Endothelial cell (in vitro differentiated cells): ENCODE measurements around the gene DNAH12. TPM values are rescaled to one million over a fixed set of nuclear protein-coding genes. Genes with fewer than 3 reads are reported as not detected.
A peak's percentile ranks its signal among the peaks of the same experiment; 100 is the strongest.

Experiments
- DNase-seq: peaks from one replicate; pipeline ENCODE4 v3.0.0; 2021; ENCODE audit warnings: low spot score
- H3K27ac Mint-ChIP-seq: one replicate; pipeline ENCODE4 v1.8.0; 2021; ENCODE audit warnings: mixed read lengths, inconsistent platforms; ENCODE audit not compliant: unreplicated experiment
- H3K27me3 Mint-ChIP-seq: one replicate; pipeline ENCODE4 v1.8.0; 2021; ENCODE audit warnings: mild to moderate bottlenecking, moderate library complexity, mixed read lengths, inconsistent platforms; ENCODE audit not compliant: unreplicated experiment
- H3K36me3 Mint-ChIP-seq: one replicate; pipeline ENCODE4 v1.8.0; 2021; ENCODE audit warnings: mild to moderate bottlenecking, low read depth, mixed read lengths, inconsistent platforms; ENCODE audit not compliant: unreplicated experiment
- H3K4me1 Mint-ChIP-seq: one replicate; pipeline ENCODE4 v1.8.0; 2021; ENCODE audit warnings: mild to moderate bottlenecking, mixed read lengths, inconsistent platforms; ENCODE audit not compliant: unreplicated experiment
- H3K4me3 Mint-ChIP-seq: one replicate; pipeline ENCODE4 v1.8.0; 2021; ENCODE audit warnings: mild to moderate bottlenecking, mixed read lengths, inconsistent platforms; ENCODE audit not compliant: unreplicated experiment
- H3K9me3 Mint-ChIP-seq: one replicate; pipeline ENCODE4 v1.8.0; 2021; ENCODE audit warnings: mixed read lengths, inconsistent platforms; ENCODE audit not compliant: unreplicated experiment
- long read RNA-seq: library from polyadenylated mRNA; unstranded; transcript quantifications from one replicate; pipeline ENCODE4 v2.0.0, GENCODE V29; 2020; ENCODE audit not compliant: unreplicated experiment
- total RNA-seq: library from RNA; stranded (reverse); fragmentation: NEBNext Ultra II Directional; extraction: Animal tissue kit (Norgen Biotek cat#: 25700); gene quantifications from one replicate; pipeline ENCODE4 v1.2.1, GENCODE V29; 2021; ENCODE audit not compliant: unreplicated experiment
- TF ChIP-seq, protein P1 (sequence below): fragments of 200-600 bp; sonication (generic); IDR thresholded peaks from one replicate; pipeline ENCODE4 v1.5.0; 2021; ENCODE audit warnings: antibody characterized with exemption; ENCODE audit not compliant: unreplicated experiment

The DNAH12 gene, protein sequence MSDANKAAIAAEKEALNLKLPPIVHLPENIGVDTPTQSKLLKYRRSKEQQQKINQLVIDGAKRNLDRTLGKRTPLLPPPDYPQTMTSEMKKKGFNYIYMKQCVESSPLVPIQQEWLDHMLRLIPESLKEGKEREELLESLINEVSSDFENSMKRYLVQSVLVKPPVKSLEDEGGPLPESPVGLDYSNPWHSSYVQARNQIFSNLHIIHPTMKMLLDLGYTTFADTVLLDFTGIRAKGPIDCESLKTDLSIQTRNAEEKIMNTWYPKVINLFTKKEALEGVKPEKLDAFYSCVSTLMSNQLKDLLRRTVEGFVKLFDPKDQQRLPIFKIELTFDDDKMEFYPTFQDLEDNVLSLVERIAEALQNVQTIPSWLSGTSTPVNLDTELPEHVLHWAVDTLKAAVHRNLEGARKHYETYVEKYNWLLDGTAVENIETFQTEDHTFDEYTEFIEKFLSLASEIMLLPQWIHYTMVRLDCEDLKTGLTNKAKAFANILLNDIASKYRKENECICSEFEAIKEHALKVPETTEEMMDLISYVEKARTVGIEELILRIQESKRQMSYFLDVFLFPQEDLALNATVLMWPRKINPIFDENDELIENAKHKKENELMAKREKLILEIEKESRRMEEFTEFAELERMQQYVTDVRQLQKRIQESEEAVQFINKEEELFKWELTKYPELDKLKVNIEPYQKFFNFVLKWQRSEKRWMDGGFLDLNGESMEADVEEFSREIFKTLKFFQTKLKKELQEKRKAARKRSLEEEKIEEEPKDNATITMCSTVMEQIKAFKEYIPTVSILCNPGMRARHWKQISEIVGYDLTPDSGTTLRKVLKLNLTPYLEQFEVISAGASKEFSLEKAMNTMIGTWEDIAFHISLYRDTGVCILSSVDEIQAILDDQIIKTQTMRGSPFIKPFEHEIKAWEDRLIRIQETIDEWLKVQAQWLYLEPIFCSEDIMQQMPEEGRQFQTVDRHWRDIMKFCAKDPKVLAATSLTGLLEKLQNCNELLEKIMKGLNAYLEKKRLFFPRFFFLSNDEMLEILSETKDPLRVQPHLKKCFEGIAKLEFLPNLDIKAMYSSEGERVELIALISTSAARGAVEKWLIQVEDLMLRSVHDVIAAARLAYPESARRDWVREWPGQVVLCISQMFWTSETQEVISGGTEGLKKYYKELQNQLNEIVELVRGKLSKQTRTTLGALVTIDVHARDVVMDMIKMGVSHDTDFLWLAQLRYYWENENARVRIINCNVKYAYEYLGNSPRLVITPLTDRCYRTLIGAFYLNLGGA (N-terminal part only)
- 0.85 TPM for total RNA-seq
- long read RNA-seq = 0 reads

DNA sequence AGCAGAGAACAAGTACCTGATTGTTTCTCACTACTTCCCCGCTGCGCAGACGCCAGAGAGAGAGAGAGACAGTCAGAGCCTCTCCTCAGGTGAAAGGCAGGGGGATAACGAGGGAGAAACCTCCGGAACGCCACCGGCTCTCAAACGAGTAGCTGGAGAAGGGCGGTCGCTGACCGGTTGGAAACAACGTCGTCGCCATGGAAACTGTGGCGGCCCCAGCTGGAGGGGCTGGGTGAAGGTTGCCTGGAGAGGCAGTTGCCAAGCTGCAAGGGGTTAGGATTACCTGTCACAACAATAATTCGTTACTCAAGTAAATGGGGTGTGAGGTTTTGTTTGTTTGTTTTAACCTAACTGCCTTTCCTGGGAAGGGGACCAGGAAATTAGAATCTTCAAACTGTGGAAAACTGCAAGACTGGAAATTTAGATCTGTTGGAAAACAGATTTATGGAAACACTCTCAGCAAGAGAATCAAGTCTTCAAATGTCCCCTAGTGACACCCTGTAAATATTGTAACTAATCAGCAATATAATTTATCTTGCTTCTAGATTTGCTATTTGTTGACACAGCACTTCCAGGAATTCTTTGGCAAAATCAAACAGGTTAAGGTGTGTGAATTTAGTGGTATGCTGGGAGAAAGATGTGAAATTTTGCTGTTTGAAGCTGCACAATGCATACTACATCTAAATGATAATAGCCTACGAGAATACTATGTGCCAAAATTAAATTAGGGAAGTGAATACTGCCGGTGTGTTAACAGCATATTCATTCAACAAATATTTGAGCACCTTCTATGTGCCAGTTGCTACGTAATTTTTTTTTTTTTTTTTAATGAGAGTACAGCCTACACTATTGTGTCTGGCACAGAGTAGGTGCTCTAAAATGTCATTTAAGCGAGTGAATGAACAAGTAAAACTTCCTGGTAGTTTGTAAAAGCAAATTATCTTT lies at the start of gene DNAH12:
Gene DNAH12 (minus strand): TSS at position 164 of the 945 bp plus-strand sequence. CDS start 1,474 bp downstream, outside the sequence.
- Mint-ChIP-seq H3K9me3 (no peaks in the 10 kb centered on the region), H3K27ac (peak within 1 kb of the TSS; percentile 64), H3K27me3 (no peaks in the 10 kb centered on the region), H3K4me3 (peak within 1 kb of the TSS; percentile 31), H3K4me1 (peaks cover 3% of the 10 kb centered on the region), H3K36me3 (no peaks in the 10 kb centered on the region)
- DNase-seq = peak; percentile 89
- TF ChIP-seq, protein P1, sequence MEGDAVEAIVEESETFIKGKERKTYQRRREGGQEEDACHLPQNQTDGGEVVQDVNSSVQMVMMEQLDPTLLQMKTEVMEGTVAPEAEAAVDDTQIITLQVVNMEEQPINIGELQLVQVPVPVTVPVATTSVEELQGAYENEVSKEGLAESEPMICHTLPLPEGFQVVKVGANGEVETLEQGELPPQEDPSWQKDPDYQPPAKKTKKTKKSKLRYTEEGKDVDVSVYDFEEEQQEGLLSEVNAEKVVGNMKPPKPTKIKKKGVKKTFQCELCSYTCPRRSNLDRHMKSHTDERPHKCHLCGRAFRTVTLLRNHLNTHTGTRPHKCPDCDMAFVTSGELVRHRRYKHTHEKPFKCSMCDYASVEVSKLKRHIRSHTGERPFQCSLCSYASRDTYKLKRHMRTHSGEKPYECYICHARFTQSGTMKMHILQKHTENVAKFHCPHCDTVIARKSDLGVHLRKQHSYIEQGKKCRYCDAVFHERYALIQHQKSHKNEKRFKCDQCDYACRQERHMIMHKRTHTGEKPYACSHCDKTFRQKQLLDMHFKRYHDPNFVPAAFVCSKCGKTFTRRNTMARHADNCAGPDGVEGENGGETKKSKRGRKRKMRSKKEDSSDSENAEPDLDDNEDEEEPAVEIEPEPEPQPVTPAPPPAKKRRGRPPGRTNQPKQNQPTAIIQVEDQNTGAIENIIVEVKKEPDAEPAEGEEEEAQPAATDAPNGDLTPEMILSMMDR = no peak

DNA sequence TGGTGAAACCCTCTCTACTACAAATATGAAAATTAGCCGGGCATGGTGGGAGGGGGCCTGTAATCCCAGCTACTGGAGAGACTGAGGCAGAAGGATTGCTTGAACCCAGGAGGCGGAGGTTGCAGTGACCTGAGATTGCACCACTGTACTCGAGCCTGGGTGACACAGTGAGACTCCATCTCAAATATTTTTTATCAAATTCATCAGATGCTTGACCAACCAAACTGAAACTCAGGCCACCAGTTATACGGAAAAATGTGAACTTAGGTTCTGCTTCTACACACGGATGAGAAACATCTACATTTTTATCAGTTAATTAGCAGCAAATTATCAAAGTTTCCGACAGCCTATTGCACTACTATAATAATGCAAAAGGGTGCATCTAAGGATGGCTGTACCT lies 48.2 kb upstream of the DNAH12 start:
- peaks cover 19% of the 10 kb centered on the region for H3K4me1 Mint-ChIP-seq
- no peak overlapping the region for H3K4me3 Mint-ChIP-seq
- H3K36me3 Mint-ChIP-seq = no peaks in the 10 kb centered on the region
- H3K27me3 Mint-ChIP-seq = peaks cover 10% of the 10 kb centered on the region
- H3K9me3 Mint-ChIP-seq = no peaks in the 10 kb centered on the region
- TF ChIP-seq, protein P1 = no peak
- DNase-seq = no peak
- no peak overlapping the region for H3K27ac Mint-ChIP-seq

DNA sequence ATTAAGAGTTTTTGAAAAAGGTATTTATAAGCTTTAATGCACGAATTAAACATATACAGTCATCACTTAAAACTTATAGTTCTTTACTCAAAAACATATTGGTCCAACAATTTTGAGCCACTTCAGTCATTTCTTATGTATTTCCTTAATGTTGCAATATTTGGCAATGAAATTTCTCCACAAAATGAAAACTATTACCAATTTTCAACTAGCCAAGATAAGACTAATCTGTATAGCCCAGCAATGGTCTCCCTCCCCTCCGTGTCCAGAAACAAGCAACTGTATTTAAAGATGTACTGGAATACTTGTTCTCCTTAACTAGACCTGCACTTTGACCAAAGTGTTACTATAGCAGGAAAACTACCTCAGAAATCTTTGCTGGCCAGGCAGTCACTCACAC lies 43.8 kb upstream of the DNAH12 start:
- no peak overlapping the region for H3K27ac Mint-ChIP-seq
- H3K27me3 Mint-ChIP-seq = no peaks in the 10 kb centered on the region
- H3K4me1 Mint-ChIP-seq = peaks cover 3% of the 10 kb centered on the region
- TF ChIP-seq, protein P1 = no peak
- peaks cover under 1% of the 10 kb centered on the region for H3K36me3 Mint-ChIP-seq
- H3K9me3 Mint-ChIP-seq = no peaks in the 10 kb centered on the region
- H3K4me3 Mint-ChIP-seq = peak overlapping the region; percentile 28
- DNase-seq = no peak

DNA sequence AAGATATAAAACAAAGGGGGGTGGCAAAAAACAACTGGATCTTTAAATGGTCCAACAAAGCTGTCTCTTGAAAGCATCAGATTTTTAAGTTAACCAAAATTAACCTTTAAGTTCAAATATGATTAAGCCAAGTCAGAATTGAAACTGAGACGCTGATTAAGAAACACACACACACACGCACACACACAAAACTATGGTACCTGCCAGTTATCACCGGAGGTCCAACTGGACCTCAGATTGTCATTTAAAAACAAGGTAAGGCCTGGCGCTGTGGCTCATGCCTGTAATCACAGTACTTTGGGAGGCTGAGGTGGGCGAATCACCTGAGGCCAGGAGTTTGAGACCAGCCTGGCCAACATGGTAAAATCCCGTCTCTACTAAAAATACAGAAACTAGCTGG lies 42.6 kb upstream of the DNAH12 start:
- Mint-ChIP-seq H3K27ac (no peak overlapping the region), H3K4me3 (no peak overlapping the region), H3K4me1 (peaks cover 3% of the 10 kb centered on the region), H3K36me3 (peaks cover 3% of the 10 kb centered on the region), H3K27me3 (no peaks in the 10 kb centered on the region), H3K9me3 (no peaks in the 10 kb centered on the region)
- DNase-seq = no peak
- TF ChIP-seq, protein P1 = no peak
